HCT116 (cell line): Measurements from ENCODE around the gene SLTM. TPM values are rescaled to one million over a fixed set of nuclear protein-coding genes. Genes with fewer than 3 reads are reported as not detected.

ENCODE experiments used
- ATAC-seq: fragments of 200-7000 bp; cut with Tn5 transposase; 2 replicates; pipeline ENCODE4 v1.9.1; 2020; ENCODE audit warnings: mild to moderate bottlenecking, moderate library complexity
- BruUV-seq: library from RNA; stranded (reverse); fragments of 400-500 nt; replicated peaks from 2 replicates; lab custom pipeline; 2021; lab: Mats Ljungman, UMichigan
- CTCF ChIA-PET: fragments of 300-600 bp; sonication (Branson Sonifier 250); formaldehyde crosslinking; loops from one replicate; lab custom pipeline; 2021; ENCODE audit warnings: antibody characterized with exemption; lab: Charles Lee
- POLR2A ChIA-PET: fragments of 300-600, 350-600 bp; sonication (Branson Sonifier 250); formaldehyde crosslinking; loops from one replicate; lab custom pipeline; 2021; ENCODE audit warnings: antibody characterized with exemption; lab: Charles Lee
- RAD21 ChIA-PET, 2 experiments: fragments of 300-600 bp; sonication (Branson Sonifier 250); formaldehyde crosslinking; loops; one replicate each; lab custom pipeline; 2023; ENCODE audit warnings: low total read pairs in 2 of 2; ENCODE audit not compliant: uncharacterized antibody in 2 of 2, unreplicated experiment in 2 of 2, low non-redundant PET in 1 of 2; lab: Charles Lee
- DNase-seq: peaks from one replicate; pipeline ENCODE4 v3.0.0-alpha.2; 2010; ENCODE audit warnings: low read depth, low spot score
- H2AFZ ChIP-seq: fragments of 200-600 bp; shearing (Covaris generic), sonication (generic); 2 replicates; pipeline ENCODE4 v1.6.1; 2017; ENCODE audit warnings: low read depth, mixed run types, mixed read lengths, antibody characterized with exemption, low read length; ENCODE audit not compliant: poor library complexity, severe bottlenecking
- H3K27ac ChIP-seq: 2 replicates; pipeline ENCODE4 v1.5.1; 2012; ENCODE audit warnings: low read depth, low read length
- H3K27me3 ChIP-seq: fragments of 200-600 bp; sonication (generic); 2 replicates; pipeline ENCODE4 v1.6.1; 2016; ENCODE audit warnings: mixed run types, low read length, mixed read lengths; ENCODE audit not compliant: insufficient read depth
- H3K36me3 ChIP-seq, 2 experiments: fragments of 200-500 bp in 1 of 2; fragments of 200-600 bp in 1 of 2; sonication (Bioruptor generic) in 1 of 2; sonication (generic) in 1 of 2; 2 replicates each; pipeline versions ENCODE4 v1.5.1 to v1.6.1; 2014 to 2016; ENCODE audit warnings: low read length in 2 of 2, inconsistent platforms in 1 of 2, mixed read lengths in 1 of 2, mixed run types in 1 of 2; ENCODE audit not compliant: insufficient read depth in 2 of 2, control insufficient read depth in 1 of 2
- H3K4me1 ChIP-seq, 2 experiments: fragments of 200-600 bp in 1 of 2; sonication (generic) in 1 of 2; 2 replicates each; pipeline versions ENCODE4 v1.5.1 to v1.6.1; 2012 to 2017; ENCODE audit warnings: low read length in 2 of 2, inconsistent platforms in 1 of 2, mild to moderate bottlenecking in 1 of 2, mixed read lengths in 1 of 2, mixed run types in 1 of 2, moderate library complexity in 1 of 2; ENCODE audit not compliant: insufficient read depth in 2 of 2, control insufficient read depth in 1 of 2
- H3K4me2 ChIP-seq: fragments of 200-600 bp; sonication (generic); 2 replicates; pipeline ENCODE4 v1.6.1; 2017; ENCODE audit warnings: mixed run types, low read length, mixed read lengths
- H3K4me3 ChIP-seq, 2 experiments: fragments of 200-600 bp in 1 of 2; sonication (generic) in 1 of 2; replicated peaks in 1 of 2; 2 replicates each; pipeline ENCODE4 v1.5.1; 2011 to 2016; ENCODE audit warnings: low read length in 2 of 2, control low read depth in 1 of 2, low read depth in 1 of 2, mild to moderate bottlenecking in 1 of 2, mixed read lengths in 1 of 2, mixed run types in 1 of 2
- H3K79me2 ChIP-seq: fragments of 200-600 bp; sonication (generic); 2 replicates; pipeline ENCODE4 v1.6.1; 2017; ENCODE audit warnings: mild to moderate bottlenecking, mixed run types, low read length, moderate library complexity, mixed read lengths; ENCODE audit not compliant: insufficient read depth
- H3K9ac ChIP-seq: fragments of 200-600 bp; sonication (generic); 2 replicates; pipeline ENCODE4 v1.6.1; 2016; ENCODE audit warnings: low read length, mixed read lengths
- H3K9me2 ChIP-seq: fragments of 200-600 bp; sonication (generic), shearing (Covaris generic); 2 replicates; pipeline ENCODE4 v1.6.1; 2017; ENCODE audit warnings: mixed run types, mild to moderate bottlenecking, moderate library complexity; ENCODE audit not compliant: insufficient read depth
- H3K9me3 ChIP-seq, 2 experiments: fragments of 200-500 bp in 1 of 2; fragments of 200-600 bp in 1 of 2; sonication (Bioruptor generic) in 1 of 2; sonication (generic) in 1 of 2; 2 replicates each; pipeline ENCODE4 v1.6.1; 2014 to 2017; ENCODE audit warnings: low read length in 2 of 2, mixed read lengths in 2 of 2, inconsistent platforms in 1 of 2, low read depth in 1 of 2, mild to moderate bottlenecking in 1 of 2, mixed run types in 1 of 2, moderate library complexity in 1 of 2; ENCODE audit not compliant: control insufficient read depth in 1 of 2, insufficient read depth in 1 of 2
- H4K20me1 ChIP-seq: fragments of 200-600 bp; sonication (generic), shearing (Covaris generic); 2 replicates; pipeline ENCODE4 v1.6.1; 2017; ENCODE audit warnings: mixed run types, mild to moderate bottlenecking, moderate library complexity; ENCODE audit not compliant: insufficient read depth
- ATF3 ChIP-seq: IDR thresholded peaks from 2 replicates; pipeline ENCODE4 v1.6.1; 2012
- CBX3 ChIP-seq: IDR thresholded peaks from 2 replicates; pipeline ENCODE4 v1.6.1; 2012; ENCODE audit warnings: low read depth
- CEBPB ChIP-seq: IDR thresholded peaks from 2 replicates; pipeline ENCODE4 v1.6.1; 2012; ENCODE audit warnings: low read depth
- CTCF ChIP-seq, 3 experiments: fragments of 200-600 bp in 1 of 3; sonication (generic) in 1 of 3; IDR thresholded peaks in 2 of 3; conservative IDR thresholded peaks in 1 of 3; 2 replicates each; pipeline ENCODE4 v1.5.1; 2012 to 2017; ENCODE audit warnings: low read depth in 2 of 3, low read length in 2 of 3, antibody characterized with exemption in 1 of 3, borderline replicate concordance in 1 of 3, control low read depth in 1 of 3, mild to moderate bottlenecking in 1 of 3, mixed read lengths in 1 of 3, mixed run types in 1 of 3, moderate library complexity in 1 of 3; ENCODE audit not compliant: insufficient read depth in 1 of 3
- EGR1 ChIP-seq: IDR thresholded peaks from 2 replicates; pipeline ENCODE4 v1.6.1; 2012; ENCODE audit warnings: low read depth
- ELF1 ChIP-seq: IDR thresholded peaks from 2 replicates; pipeline ENCODE4 v1.6.1; 2012; ENCODE audit warnings: low read depth, borderline replicate concordance
- EZH2phosphoT487 ChIP-seq: fragments of 200-600 bp; IDR thresholded peaks from 2 replicates; pipeline ENCODE4 v1.6.1; 2018; ENCODE audit warnings: antibody characterized with exemption, borderline replicate concordance
- POLR2A ChIP-seq: IDR thresholded peaks from 2 replicates; pipeline ENCODE4 v1.7.0; 2011; ENCODE audit warnings: borderline replicate concordance; ENCODE audit not compliant: insufficient read depth, insufficient read length; ENCODE audit errors: extremely low read depth
- POLR2AphosphoS5 ChIP-seq: IDR thresholded peaks from 2 replicates; pipeline ENCODE4 v1.6.1; 2011; ENCODE audit warnings: mild to moderate bottlenecking, low read depth, low read length, moderate library complexity
- REST ChIP-seq: IDR thresholded peaks from 2 replicates; pipeline ENCODE4 v1.6.1; 2012; ENCODE audit warnings: low read depth
- SP1 ChIP-seq: IDR thresholded peaks from 2 replicates; pipeline ENCODE4 v1.6.1; 2012; ENCODE audit warnings: low read depth
- TCF7L2 ChIP-seq: IDR thresholded peaks from 2 replicates; pipeline ENCODE4 v1.7.0; 2011; ENCODE audit warnings: borderline replicate concordance, inconsistent platforms; ENCODE audit not compliant: insufficient read depth, insufficient read length; ENCODE audit errors: extremely low read depth
- YY1 ChIP-seq: IDR thresholded peaks from 2 replicates; pipeline ENCODE4 v1.6.1; 2011; ENCODE audit warnings: low read length, low read depth, moderate library complexity, mild to moderate bottlenecking; ENCODE audit not compliant: insufficient replicate concordance; ENCODE audit errors: extremely low read depth
- ZBTB33 ChIP-seq: IDR thresholded peaks from 2 replicates; pipeline ENCODE4 v1.6.1; 2011; ENCODE audit warnings: mild to moderate bottlenecking, low read length, moderate library complexity; ENCODE audit not compliant: insufficient replicate concordance; ENCODE audit errors: extremely low read depth
- ZFX ChIP-seq: fragments of 450-650 bp; IDR thresholded peaks from 2 replicates; pipeline ENCODE4 v1.6.1; 2017
- ZNF274 ChIP-seq: fragments of 200-500 bp; sonication (Bioruptor generic); IDR thresholded peaks from 2 replicates; pipeline ENCODE4 v1.6.1; 2014; ENCODE audit warnings: mild to moderate bottlenecking, low read depth, low read length, inconsistent platforms
- intact Hi-C: fragments of 100-400 bp; cut with micrococcal nuclease; formaldehyde crosslinking; loops from 2 replicates; pipeline ENCODE4 v1.10.0; 2022
- total RNA-seq: library from RNA; stranded (reverse); gene quantifications from one replicate; pipeline ENCODE4 v1.2.1, GENCODE V29; 2021; ENCODE audit not compliant: unreplicated experiment

The SLTM gene
- total RNA-seq, 1 experiment from 2014 or later = 88.7 TPM

- TF ChIP-seq POLR2AphosphoS5 (peak; percentile 95), ATF3 (no peak)
These were observed at the start of gene SLTM (continued) for GRCh38 chr15:58933281-58934113.

- RAD21 ChIA-PET = no interaction called here
- Histone ChIP-seq H3K9me2 (no peaks in the 10 kb centered on the region), H3K27me3 (no peaks in the 10 kb centered on the region), H2AFZ (no peak overlapping the region), H3K9me3 (no peaks in the 10 kb centered on the region), H3K4me1 (peaks cover 0 to 7% of the 10 kb centered on the region in 2 experiments; a peak in 1 of 4 replicates), H4K20me1 (no peaks in the 10 kb centered on the region), H3K4me2 (no peak overlapping the region), H3K4me3 (no peak overlapping the region), H3K79me2 (peaks cover 7% of the 10 kb centered on the region), H3K36me3 (no peaks in the 10 kb centered on the region), H3K27ac (no peak overlapping the region), H3K9ac (no peak overlapping the region)
- POLR2A ChIA-PET = no interaction called here
- no peak for DNase-seq
- CTCF ChIA-PET = no interaction called here
- intact Hi-C loops = loop anchor here (10.0 kb wide), 1 partner anchor 652 kb away; no protein-coding TSS in a partner anchor
- BruUV-seq = no TSS peak
- ATAC-seq = no peak
- TF ChIP-seq TCF7L2 = no peak
- TF ChIP-seq REST = no peak
- no peak for TF ChIP-seq ZBTB33
- no peak for TF ChIP-seq ZNF274
- no peak for TF ChIP-seq SP1
- TF ChIP-seq POLR2AphosphoS5 = no peak
- no peak for TF ChIP-seq YY1
- TF ChIP-seq EZH2phosphoT487 = no peak
- TF ChIP-seq EGR1 = no peak
- TF ChIP-seq ZFX = no peak
- TF ChIP-seq CEBPB = no peak
- TF ChIP-seq CBX3 = no peak
- no peak for TF ChIP-seq POLR2A
- no peak for TF ChIP-seq CTCF (IDR thresholded peaks at IDR 0.05 in 2 of 3, conservative IDR thresholded peaks at IDR 0.05 in 1 of 3; ENCODE audit: borderline replicate concordance in 1 of 3, insufficient read depth in 1 of 3, low read depth in 2 of 3, low read length in 2 of 3)
- no peak for TF ChIP-seq ELF1
These were observed 49.8 kb upstream of the SLTM start for GRCh38 chr15:58983261-58983660.
